H1 (cell line): ENCODE data around the gene C2CD4B. TPM values are rescaled to one million over a fixed set of nuclear protein-coding genes. Genes with fewer than 3 reads are reported as not detected.

Experiments used
- BACH1 ChIP-seq: IDR thresholded peaks from 2 replicates; pipeline ENCODE4 v1.6.1; 2012; ENCODE audit warnings: low read length, improper control_type of control experiment
- HDAC6 ChIP-seq: IDR thresholded peaks from one replicate; pipeline ENCODE4 v1.7.1; 2012; ENCODE audit warnings: low read depth, mild to moderate bottlenecking, inconsistent platforms, low read length, moderate library complexity
- JUND ChIP-seq: IDR thresholded peaks from 2 replicates; pipeline ENCODE4 v1.6.1; 2011; ENCODE audit warnings: mild to moderate bottlenecking, improper control_type of control experiment, low read length
- RBBP5 ChIP-seq: IDR thresholded peaks from 2 replicates; pipeline ENCODE4 v1.7.1; 2012; ENCODE audit warnings: low read depth, mild to moderate bottlenecking, inconsistent platforms, low read length, moderate library complexity, borderline replicate concordance
- RFX5 ChIP-seq: IDR thresholded peaks from 2 replicates; pipeline ENCODE4 v1.6.1; 2011; ENCODE audit warnings: low read depth, low read length, improper control_type of control experiment, borderline replicate concordance
- SIN3A ChIP-seq, 2 experiments: IDR thresholded peaks in 1 of 2; conservative IDR thresholded peaks in 1 of 2; 2 replicates each; pipeline ENCODE4 v1.6.1; 2011 to 2012; ENCODE audit warnings: low read length in 2 of 2, improper control_type of control experiment in 1 of 2, low read depth in 1 of 2, mild to moderate bottlenecking in 1 of 2
- TBP ChIP-seq: IDR thresholded peaks from 2 replicates; pipeline ENCODE4 v1.6.1; 2011; ENCODE audit warnings: low read depth, low read length, improper control_type of control experiment
- polyA plus RNA-seq, 7 experiments: library from polyadenylated mRNA; depleted of rRNA in 3 of 7; stranded (reverse) in 5 of 7; unstranded in 2 of 7; fragments of >200 nt in 5 of 7; fragments of 200-250 nt in 2 of 7; gene quantifications; 1 replicate in 5 of 7; 2 replicates in 1 of 7; 4 replicates in 1 of 7; pipeline versions ENCODE4 v1.2.1 to v1.2.3, GENCODE V29; 2011 to 2013; ENCODE audit warnings: missing spikeins in 2 of 7, mixed read lengths in 2 of 7
- total RNA-seq: library from RNA; stranded (reverse); fragmentation: NEBNext Ultra II Directional; extraction: Animal tissue kit (Norgen Biotek cat#: 25700); gene quantifications from 2 replicates; pipeline ENCODE4 v1.2.1, GENCODE V29; 2021
- TF ChIP-seq, protein P1 (sequence below): IDR thresholded peaks from 2 replicates; pipeline ENCODE4 v1.6.1; 2012; ENCODE audit warnings: low read length, inconsistent platforms
- TF ChIP-seq, protein P2 (sequence below): IDR thresholded peaks from 2 replicates; pipeline ENCODE4 v1.6.1; 2012; ENCODE audit warnings: inconsistent platforms

The C2CD4B gene
- total and polyA plus RNA-seq, 2 of the 8 experiments (the other 6 are each of a cell fraction or from before 2014, with no cell fraction given): 0.12 to 0.73 TPM

DNA sequence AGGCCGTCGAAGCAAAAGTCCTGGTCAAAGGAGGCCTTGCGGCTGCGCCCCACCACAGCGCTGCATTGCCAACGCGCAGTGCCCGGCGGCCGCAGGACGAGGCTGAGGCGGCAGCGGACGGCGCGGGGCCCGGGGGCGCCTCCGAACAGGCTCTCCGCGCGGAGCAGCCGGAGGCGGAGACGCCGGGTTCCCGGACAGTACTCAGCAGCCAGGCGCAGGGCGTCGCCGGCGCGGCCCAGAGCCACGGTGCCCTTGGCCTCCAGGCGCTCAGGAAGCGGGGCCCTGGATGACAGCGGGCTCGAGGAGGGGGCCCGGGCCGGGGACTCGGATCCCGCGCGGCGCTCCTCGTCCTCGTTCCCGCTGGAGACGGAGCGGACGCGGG, 1.1 kb downstream of the C2CD4B start (continued):
- no peak for TF ChIP-seq TBP
- TF ChIP-seq, protein P1, sequence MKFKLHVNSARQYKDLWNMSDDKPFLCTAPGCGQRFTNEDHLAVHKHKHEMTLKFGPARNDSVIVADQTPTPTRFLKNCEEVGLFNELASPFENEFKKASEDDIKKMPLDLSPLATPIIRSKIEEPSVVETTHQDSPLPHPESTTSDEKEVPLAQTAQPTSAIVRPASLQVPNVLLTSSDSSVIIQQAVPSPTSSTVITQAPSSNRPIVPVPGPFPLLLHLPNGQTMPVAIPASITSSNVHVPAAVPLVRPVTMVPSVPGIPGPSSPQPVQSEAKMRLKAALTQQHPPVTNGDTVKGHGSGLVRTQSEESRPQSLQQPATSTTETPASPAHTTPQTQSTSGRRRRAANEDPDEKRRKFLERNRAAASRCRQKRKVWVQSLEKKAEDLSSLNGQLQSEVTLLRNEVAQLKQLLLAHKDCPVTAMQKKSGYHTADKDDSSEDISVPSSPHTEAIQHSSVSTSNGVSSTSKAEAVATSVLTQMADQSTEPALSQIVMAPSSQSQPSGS: no peak
- peak; percentile 83; the same call in 1 of the 2 replicates for TF ChIP-seq RBBP5
- TF ChIP-seq, protein P2, sequence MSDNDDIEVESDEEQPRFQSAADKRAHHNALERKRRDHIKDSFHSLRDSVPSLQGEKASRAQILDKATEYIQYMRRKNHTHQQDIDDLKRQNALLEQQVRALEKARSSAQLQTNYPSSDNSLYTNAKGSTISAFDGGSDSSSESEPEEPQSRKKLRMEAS: peak; percentile 56; the same call in 1 of the 2 replicates
- no peak for TF ChIP-seq SIN3A (conservative IDR thresholded peaks at IDR 0.05 in 1 of 2, IDR thresholded peaks at IDR 0.05 in 1 of 2; ENCODE audit: low read depth in 1 of 2, low read length in 2 of 2)
- no peak for TF ChIP-seq JUND
- no peak for TF ChIP-seq HDAC6
- TF ChIP-seq BACH1: no peak
- TF ChIP-seq RFX5: no peak
- TF ChIP-seq, all 59 proteins: peak for 6
